Kidney (tissue), 14 donors: ENCODE measurements around the gene MED17. TPM values are rescaled to one million over a fixed set of nuclear protein-coding genes. Genes with fewer than 3 reads are reported as not detected.

Experiments
- DNase-seq, 5 donors: peaks; one replicate each; pipeline ENCODE4 v3.0.0-alpha.2; 2013 to 2020
- FAIRE-seq: peaks from 2 replicates; lab custom pipeline; 2012; peaks lifted over from hg19 to GRCh38; lab: Jason Lieb, UNC
- H3K27ac ChIP-seq, 2 donors: one replicate each; pipeline ENCODE4 v1.7.0; 2013; ENCODE audit warnings: low read depth in 2 of 2, low read length in 2 of 2, inconsistent platforms in 1 of 2
- H3K27me3 ChIP-seq: one replicate; pipeline ENCODE4 v1.7.1; 2013; ENCODE audit warnings: low read length, inconsistent platforms; ENCODE audit not compliant: control insufficient read depth, insufficient read depth
- H3K36me3 ChIP-seq, 3 donors: one replicate each; pipeline versions ENCODE4 v1.7.0 to v1.7.1; 2013; ENCODE audit warnings: low read length in 3 of 3, control low read depth in 1 of 3, inconsistent platforms in 1 of 3; ENCODE audit not compliant: insufficient read depth in 3 of 3, control insufficient read depth in 2 of 3
- H3K4me1 ChIP-seq, 3 donors: one replicate each; pipeline versions ENCODE4 v1.7.0 to v1.7.1; 2013; ENCODE audit warnings: low read length in 3 of 3, inconsistent platforms in 1 of 3, low read depth in 1 of 3; ENCODE audit not compliant: control insufficient read depth in 2 of 3, insufficient read depth in 2 of 3
- H3K4me3 ChIP-seq, 3 donors: one replicate each; pipeline versions ENCODE4 v1.7.0 to v1.8.1; 2013; ENCODE audit warnings: low read length in 3 of 3, control low read depth in 1 of 3, inconsistent platforms in 1 of 3
- H3K9ac ChIP-seq, 3 donors: one replicate each; pipeline versions ENCODE4 v1.7.0 to v1.7.1; 2013; ENCODE audit warnings: low read length in 3 of 3, control low read depth in 1 of 3, inconsistent platforms in 1 of 3
- H3K9me3 ChIP-seq, 3 donors: one replicate each; pipeline versions ENCODE4 v1.7.0 to v1.7.1; 2013; ENCODE audit warnings: low read length in 3 of 3, control low read depth in 1 of 3, inconsistent platforms in 1 of 3; ENCODE audit not compliant: control insufficient read depth in 2 of 3, insufficient read depth in 1 of 3
- intact Hi-C: fragments of 100-400 bp; cut with DNase I; formaldehyde crosslinking; loops from one replicate; pipeline ENCODE4 v1.11.1; 2022
- polyA plus RNA-seq: library from polyadenylated mRNA; stranded (reverse); fragments of 350-450 nt; fragmentation: Illumina TruSeq; extraction: RNeasy Lipid Tissue Mini Kit (QIAGEN cat#74804); gene quantifications from one replicate; pipeline ENCODE4 v1.2.3, GENCODE V29; 2014; ENCODE audit warnings: low read depth, low replicate concordance; ENCODE audit not compliant: insufficient read depth
- total RNA-seq: library from RNA; stranded (reverse); fragmentation: NEBNext Ultra II Directional; extraction: Animal tissue kit (Norgen Biotek cat#: 25700); gene quantifications from one replicate; pipeline ENCODE4 v1.2.1, GENCODE V29; 2021
- TF ChIP-seq, protein P1 (sequence below): IDR thresholded peaks from 3 replicates; pipeline ENCODE4 v1.5.1; 2012; ENCODE audit warnings: mild to moderate bottlenecking, moderate library complexity, borderline replicate concordance; ENCODE audit not compliant: insufficient read depth; ENCODE audit errors: extremely low read depth
- donor health status: control.
- donor health status: control.
- donor health status: control.
- donor health status: control.
- donor health status: control.
- donor health status: DM: yes; HTN: yes; CAD: no.
- donor health status: Normal renal cell carcinoma (clear cell type).

Gene MED17
- total and polyA plus RNA-seq, 2 donors from 2014 or later: 11.7 to 35.4 TPM

DNA sequence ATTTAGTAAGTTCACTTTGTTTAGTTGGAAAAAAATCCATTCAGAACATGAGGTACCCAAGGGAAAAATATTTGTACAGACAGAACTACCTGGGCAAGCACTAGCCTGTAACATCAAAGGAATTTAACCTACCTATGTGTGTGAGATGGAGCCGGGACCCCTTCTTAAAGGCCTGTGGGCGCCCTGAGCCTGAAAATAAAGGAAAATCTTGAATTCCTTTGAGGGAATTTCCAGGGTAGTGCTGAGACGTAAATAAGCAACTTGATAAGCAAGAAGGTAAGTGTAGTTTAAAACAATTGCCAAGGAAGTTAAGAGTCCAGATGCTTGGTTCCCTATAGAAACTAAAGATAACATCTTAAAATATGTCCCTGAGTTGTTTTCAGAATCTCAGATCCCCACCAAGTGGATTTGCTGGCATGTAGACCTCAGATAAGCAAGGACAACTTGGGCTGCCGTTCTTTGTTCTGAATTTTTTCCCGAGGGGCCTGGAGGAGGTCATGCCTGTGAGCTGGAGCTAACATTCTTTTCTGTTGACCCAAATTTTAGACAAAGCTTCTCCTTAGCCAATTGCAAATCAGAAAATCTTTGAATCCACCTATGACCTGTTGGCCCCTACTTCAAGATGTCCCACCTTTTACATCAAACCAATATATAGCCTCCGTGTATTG is 31.0 kb downstream of the MED17 start:
- FAIRE-seq (no peak), DNase-seq (no peak)
- no peak overlapping the region for H3K27ac ChIP-seq
- H3K9ac ChIP-seq: no peak overlapping the region
- intact Hi-C loops: no loop called here
- peaks cover 4 to 21% (median 14%) of the 10 kb centered on the region in 3 donors for H3K36me3 ChIP-seq
- no peak overlapping the region for H3K4me3 ChIP-seq
- no peaks in the 10 kb centered on the region for H3K27me3 ChIP-seq
- H3K9me3 ChIP-seq: no peaks in the 10 kb centered on the region
- peaks cover 0 to 2% (median 0%) of the 10 kb centered on the region in 3 donors for H3K4me1 ChIP-seq
- TF ChIP-seq, protein P1, sequence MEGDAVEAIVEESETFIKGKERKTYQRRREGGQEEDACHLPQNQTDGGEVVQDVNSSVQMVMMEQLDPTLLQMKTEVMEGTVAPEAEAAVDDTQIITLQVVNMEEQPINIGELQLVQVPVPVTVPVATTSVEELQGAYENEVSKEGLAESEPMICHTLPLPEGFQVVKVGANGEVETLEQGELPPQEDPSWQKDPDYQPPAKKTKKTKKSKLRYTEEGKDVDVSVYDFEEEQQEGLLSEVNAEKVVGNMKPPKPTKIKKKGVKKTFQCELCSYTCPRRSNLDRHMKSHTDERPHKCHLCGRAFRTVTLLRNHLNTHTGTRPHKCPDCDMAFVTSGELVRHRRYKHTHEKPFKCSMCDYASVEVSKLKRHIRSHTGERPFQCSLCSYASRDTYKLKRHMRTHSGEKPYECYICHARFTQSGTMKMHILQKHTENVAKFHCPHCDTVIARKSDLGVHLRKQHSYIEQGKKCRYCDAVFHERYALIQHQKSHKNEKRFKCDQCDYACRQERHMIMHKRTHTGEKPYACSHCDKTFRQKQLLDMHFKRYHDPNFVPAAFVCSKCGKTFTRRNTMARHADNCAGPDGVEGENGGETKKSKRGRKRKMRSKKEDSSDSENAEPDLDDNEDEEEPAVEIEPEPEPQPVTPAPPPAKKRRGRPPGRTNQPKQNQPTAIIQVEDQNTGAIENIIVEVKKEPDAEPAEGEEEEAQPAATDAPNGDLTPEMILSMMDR: no peak

DNA sequence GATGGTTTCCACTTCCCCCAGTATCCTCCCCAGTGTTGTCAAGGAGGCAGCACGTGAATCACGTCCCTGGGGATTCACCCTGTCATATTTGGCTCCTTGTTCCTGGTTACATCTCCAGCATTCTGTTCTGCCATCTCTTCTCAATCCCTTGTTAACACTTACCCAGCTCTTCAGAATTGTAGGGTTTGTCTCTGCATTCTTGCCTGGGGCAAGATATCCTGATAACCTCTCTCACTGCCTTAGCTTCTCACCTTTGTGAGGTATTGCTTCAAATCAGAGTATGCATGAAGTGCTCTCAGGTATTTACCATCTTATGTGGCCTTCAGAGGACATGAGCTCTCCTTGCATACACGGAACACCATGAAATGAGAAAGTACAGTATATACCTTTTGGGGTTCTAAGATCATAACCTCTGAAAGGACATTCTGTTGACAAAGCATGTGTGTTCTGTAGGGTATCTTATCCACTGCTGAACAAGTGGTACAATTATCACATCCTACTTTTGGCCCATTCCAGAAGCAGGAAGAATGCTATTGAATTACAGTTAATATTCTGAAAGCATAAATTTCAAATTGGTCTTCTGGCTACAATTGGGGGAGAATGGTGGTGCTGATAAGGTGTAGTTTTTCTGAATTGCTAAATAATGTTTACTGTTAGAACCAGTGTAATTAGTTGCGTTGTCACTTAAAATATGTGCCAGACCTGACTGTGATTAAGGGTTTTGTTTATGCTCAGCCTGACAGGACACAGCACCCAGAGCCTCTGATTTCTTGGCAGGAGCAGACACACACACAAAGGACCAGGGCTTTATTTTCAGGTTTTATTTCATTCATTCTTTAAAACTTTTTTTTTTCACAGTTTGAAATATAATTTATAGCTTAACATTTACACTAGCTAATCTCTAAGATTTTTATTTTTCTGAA is 33.6 kb downstream of the MED17 start:
- no peak for DNase-seq
- Histone ChIP-seq H3K27ac (no peak overlapping the region), H3K9me3 (no peaks in the 10 kb centered on the region), H3K27me3 (no peaks in the 10 kb centered on the region), H3K36me3 (peaks cover under 1 to 7% (median 4%) of the 10 kb centered on the region in 3 donors), H3K9ac (no peak overlapping the region), H3K4me1 (peaks cover 0 to 12% (median 4%) of the 10 kb centered on the region in 3 donors), H3K4me3 (no peak overlapping the region)
- intact Hi-C loops: no loop called here
- FAIRE-seq: no peak
- TF ChIP-seq, protein P1: no peak

DNA sequence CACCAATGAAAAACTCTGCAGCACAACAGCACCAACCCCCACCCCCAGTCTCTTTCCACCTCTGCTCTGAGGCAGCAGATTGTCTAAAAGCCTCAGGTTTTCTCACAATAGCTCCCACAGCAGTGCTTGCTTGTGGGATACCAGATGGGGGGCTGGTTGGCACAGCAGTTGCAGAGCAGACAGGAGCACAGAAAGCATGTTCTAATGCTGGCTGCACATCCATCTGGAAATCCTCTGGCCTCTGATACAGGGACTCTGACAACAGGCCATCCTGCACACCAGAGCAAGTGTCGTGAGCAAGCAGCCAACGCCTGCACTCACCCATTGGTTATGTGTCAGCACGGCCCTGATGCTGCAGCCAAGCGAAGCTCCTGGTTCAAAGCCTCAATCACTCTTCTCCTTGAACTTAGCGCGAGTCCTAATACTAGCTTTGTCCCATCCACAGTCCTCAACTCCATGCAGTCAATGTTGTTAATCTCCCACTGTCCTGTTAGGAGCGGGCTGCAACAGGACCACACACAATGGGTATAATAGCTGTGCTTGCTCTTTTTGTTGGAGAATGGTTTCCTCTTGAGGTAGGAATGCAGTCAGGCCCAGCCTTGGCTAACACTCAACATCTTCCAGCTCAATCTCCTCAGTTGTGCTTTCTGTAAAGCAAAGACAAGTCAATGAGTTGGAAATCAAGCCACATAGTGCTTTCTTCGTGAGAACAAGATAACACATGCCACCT is 36.0 kb downstream of the MED17 start:
- peak overlapping the region in 1 of 2 donors; percentile 14 for H3K27ac ChIP-seq
- peaks cover 0 to 12% (median 4%) of the 10 kb centered on the region in 3 donors for H3K4me1 ChIP-seq
- H3K9ac ChIP-seq: no peak overlapping the region
- no peaks in the 10 kb centered on the region for H3K9me3 ChIP-seq
- no peaks in the 10 kb centered on the region for H3K27me3 ChIP-seq
- FAIRE-seq (no peak), DNase-seq (peak in 1 of 5 donors; percentile 45)
- peaks cover 0 to 5% (median 0%) of the 10 kb centered on the region in 3 donors for H3K36me3 ChIP-seq
- intact Hi-C loops: no loop called here
- H3K4me3 ChIP-seq: no peak overlapping the region
- TF ChIP-seq, protein P1: no peak
